ENCODE data around the gene TSPAN4.

TSPAN4 gene

DNA sequence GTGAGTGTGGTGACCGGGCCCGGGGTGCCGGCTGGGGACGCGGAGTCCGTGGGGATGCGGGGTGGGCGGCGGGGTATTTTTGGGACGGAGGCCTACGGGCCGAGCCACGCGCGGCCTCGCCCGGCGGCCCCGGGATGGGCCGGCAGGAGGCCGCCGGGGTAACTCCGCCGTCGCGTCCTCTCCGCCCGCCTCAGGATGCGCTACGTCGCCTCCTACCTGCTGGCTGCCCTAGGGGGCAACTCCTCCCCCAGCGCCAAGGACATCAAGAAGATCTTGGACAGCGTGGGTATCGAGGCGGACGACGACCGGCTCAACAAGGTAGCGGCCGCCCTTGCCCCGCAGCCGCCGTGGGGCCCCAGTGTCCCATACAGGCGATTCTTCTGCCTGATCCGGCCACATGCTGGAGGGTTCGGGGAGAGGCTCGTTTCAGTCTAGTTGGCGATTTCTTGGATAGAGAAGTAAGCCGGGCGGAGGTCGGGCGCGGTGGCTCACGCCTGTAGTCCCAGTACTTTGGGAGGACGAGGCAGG is 32.5 kb upstream of the TSPAN4 start:
- peak overlapping the region; percentile 72 for H3K4me3 ChIP-seq (replicated peaks; ENCODE audit: insufficient read depth, low read length)
- no peaks in the 10 kb centered on the region for H3K27me3 ChIP-seq (ENCODE audit: insufficient read depth, poor library complexity, severe bottlenecking)
- peak overlapping the region; percentile 100 for H3K27ac ChIP-seq (replicated peaks)
- TF ChIP-seq SPI1 (IDR thresholded peaks at IDR 0.05; ENCODE audit: borderline replicate concordance, low read depth) (no peak), POLR2AphosphoS5 (IDR thresholded peaks at IDR 0.05; ENCODE audit: low read depth) (no peak), GABPA (IDR thresholded peaks at IDR 0.05; ENCODE audit: low read depth) (no peak)
- TF ChIP-seq, protein P1, sequence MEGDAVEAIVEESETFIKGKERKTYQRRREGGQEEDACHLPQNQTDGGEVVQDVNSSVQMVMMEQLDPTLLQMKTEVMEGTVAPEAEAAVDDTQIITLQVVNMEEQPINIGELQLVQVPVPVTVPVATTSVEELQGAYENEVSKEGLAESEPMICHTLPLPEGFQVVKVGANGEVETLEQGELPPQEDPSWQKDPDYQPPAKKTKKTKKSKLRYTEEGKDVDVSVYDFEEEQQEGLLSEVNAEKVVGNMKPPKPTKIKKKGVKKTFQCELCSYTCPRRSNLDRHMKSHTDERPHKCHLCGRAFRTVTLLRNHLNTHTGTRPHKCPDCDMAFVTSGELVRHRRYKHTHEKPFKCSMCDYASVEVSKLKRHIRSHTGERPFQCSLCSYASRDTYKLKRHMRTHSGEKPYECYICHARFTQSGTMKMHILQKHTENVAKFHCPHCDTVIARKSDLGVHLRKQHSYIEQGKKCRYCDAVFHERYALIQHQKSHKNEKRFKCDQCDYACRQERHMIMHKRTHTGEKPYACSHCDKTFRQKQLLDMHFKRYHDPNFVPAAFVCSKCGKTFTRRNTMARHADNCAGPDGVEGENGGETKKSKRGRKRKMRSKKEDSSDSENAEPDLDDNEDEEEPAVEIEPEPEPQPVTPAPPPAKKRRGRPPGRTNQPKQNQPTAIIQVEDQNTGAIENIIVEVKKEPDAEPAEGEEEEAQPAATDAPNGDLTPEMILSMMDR (IDR thresholded peaks at IDR 0.05; ENCODE audit: insufficient read depth, low read length), result no peak
- TF ChIP-seq, protein P2, sequence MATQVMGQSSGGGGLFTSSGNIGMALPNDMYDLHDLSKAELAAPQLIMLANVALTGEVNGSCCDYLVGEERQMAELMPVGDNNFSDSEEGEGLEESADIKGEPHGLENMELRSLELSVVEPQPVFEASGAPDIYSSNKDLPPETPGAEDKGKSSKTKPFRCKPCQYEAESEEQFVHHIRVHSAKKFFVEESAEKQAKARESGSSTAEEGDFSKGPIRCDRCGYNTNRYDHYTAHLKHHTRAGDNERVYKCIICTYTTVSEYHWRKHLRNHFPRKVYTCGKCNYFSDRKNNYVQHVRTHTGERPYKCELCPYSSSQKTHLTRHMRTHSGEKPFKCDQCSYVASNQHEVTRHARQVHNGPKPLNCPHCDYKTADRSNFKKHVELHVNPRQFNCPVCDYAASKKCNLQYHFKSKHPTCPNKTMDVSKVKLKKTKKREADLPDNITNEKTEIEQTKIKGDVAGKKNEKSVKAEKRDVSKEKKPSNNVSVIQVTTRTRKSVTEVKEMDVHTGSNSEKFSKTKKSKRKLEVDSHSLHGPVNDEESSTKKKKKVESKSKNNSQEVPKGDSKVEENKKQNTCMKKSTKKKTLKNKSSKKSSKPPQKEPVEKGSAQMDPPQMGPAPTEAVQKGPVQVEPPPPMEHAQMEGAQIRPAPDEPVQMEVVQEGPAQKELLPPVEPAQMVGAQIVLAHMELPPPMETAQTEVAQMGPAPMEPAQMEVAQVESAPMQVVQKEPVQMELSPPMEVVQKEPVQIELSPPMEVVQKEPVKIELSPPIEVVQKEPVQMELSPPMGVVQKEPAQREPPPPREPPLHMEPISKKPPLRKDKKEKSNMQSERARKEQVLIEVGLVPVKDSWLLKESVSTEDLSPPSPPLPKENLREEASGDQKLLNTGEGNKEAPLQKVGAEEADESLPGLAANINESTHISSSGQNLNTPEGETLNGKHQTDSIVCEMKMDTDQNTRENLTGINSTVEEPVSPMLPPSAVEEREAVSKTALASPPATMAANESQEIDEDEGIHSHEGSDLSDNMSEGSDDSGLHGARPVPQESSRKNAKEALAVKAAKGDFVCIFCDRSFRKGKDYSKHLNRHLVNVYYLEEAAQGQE (IDR thresholded peaks at IDR 0.05; ENCODE audit: insufficient replicate concordance, low read depth), result no peak
- DNase-seq (ENCODE audit: low read depth in 1 of 2, low spot score in 1 of 2), result no peak

DNA sequence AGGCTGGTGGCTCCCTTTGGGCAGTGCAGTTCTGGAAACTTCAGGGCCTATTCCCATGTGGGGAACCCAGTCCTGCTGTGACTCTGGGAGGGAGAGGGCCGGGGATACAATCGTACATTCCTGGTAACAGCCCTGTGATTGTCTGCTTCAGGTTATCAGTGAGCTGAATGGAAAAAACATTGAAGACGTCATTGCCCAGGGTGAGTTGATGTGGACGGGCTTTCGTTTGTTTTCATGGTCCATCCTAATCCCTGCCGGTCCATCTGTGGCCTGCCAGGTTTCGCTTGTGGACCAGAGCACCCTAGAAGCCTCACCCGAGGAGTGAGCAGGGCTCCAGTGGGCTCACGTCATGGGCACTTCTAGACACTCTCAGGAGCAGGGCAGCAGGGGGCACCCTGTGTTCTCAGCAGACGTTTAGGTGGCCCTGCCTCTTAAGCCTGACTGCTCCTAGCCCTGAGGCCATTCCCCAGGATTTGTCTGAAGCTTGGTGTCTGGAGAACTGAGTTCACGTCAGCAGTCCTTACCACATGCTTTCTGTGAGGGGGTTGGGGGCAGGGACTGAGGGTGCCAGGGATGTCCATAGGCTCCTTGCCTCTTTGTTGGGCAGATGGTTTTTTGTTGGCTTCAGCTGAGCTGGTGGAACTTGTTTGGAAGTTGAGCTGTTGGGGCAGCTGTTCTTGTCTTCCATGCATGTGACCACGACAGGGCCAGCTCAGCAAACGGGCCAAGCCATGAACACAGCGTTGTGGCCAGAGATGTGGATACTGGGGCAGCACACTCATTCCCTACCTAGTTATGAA is 31.0 kb upstream of the TSPAN4 start:
- peak in 1 of 2 experiments; percentile 41 for DNase-seq (ENCODE audit: low read depth in 1 of 2, low spot score in 1 of 2)

DNA sequence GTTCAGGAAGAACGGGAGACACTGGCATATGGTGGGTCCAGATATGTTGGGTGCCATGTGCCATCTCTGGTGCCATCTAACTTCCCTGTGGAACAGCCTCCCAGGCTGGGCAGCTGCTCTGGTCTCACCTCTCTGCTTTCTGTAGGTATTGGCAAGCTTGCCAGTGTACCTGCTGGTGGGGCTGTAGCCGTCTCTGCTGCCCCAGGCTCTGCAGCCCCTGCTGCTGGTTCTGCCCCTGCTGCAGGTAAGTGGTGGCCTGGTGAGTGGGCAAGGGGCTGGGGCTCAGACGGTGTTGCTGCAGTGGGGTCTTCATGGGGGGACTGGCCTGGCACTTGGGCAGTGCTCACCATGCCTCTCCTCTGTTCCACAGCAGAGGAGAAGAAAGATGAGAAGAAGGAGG is 30.3 kb upstream of the TSPAN4 start:
- H3K27ac ChIP-seq (replicated peaks), result peak overlapping the region; percentile 100
- no peak for DNase-seq (ENCODE audit: low read depth in 1 of 2, low spot score in 1 of 2)
- TF ChIP-seq SPI1 (IDR thresholded peaks at IDR 0.05; ENCODE audit: borderline replicate concordance, low read depth), result no peak
- no peak for TF ChIP-seq GABPA (IDR thresholded peaks at IDR 0.05; ENCODE audit: low read depth)
- TF ChIP-seq, protein P1 (IDR thresholded peaks at IDR 0.05; ENCODE audit: insufficient read depth, low read length), result no peak
- TF ChIP-seq POLR2AphosphoS5 (IDR thresholded peaks at IDR 0.05; ENCODE audit: low read depth), result no peak; the same call in 1 of the 2 replicates
- TF ChIP-seq, protein P2 (IDR thresholded peaks at IDR 0.05; ENCODE audit: insufficient replicate concordance, low read depth), result no peak
- no peak overlapping the region for H3K4me3 ChIP-seq (replicated peaks; ENCODE audit: insufficient read depth, low read length)
- H3K27me3 ChIP-seq (ENCODE audit: insufficient read depth, poor library complexity, severe bottlenecking), result no peaks in the 10 kb centered on the region

More for the DNA sequence above, 31.0 kb upstream of the TSPAN4 start:
- no peak for TF ChIP-seq SPI1 (IDR thresholded peaks at IDR 0.05; ENCODE audit: borderline replicate concordance, low read depth)
- TF ChIP-seq, protein P2 (IDR thresholded peaks at IDR 0.05; ENCODE audit: insufficient replicate concordance, low read depth), result no peak
- TF ChIP-seq POLR2AphosphoS5 (IDR thresholded peaks at IDR 0.05; ENCODE audit: low read depth), result no peak; the same call in 1 of the 2 replicates
- TF ChIP-seq, protein P1 (IDR thresholded peaks at IDR 0.05; ENCODE audit: insufficient read depth, low read length), result no peak
- TF ChIP-seq GABPA (IDR thresholded peaks at IDR 0.05; ENCODE audit: low read depth), result no peak
- Histone ChIP-seq H3K27ac (replicated peaks) (peak overlapping the region; percentile 100), H3K27me3 (ENCODE audit: insufficient read depth, poor library complexity, severe bottlenecking) (no peaks in the 10 kb centered on the region), H3K4me3 (replicated peaks; ENCODE audit: insufficient read depth, low read length) (peak overlapping the region; percentile 72)
